ENCODE measurements around the gene ZC3H18. TPM values are rescaled to one million over a fixed set of nuclear protein-coding genes. Genes with fewer than 3 reads are reported as not detected.

Gene ZC3H18
- total and polyA plus RNA-seq, 10 of the 15 experiments (the other 5 are each of a cell fraction or from before 2014, with no cell fraction given) = 1.0 to 58.3 (median 22.4) TPM

DNA sequence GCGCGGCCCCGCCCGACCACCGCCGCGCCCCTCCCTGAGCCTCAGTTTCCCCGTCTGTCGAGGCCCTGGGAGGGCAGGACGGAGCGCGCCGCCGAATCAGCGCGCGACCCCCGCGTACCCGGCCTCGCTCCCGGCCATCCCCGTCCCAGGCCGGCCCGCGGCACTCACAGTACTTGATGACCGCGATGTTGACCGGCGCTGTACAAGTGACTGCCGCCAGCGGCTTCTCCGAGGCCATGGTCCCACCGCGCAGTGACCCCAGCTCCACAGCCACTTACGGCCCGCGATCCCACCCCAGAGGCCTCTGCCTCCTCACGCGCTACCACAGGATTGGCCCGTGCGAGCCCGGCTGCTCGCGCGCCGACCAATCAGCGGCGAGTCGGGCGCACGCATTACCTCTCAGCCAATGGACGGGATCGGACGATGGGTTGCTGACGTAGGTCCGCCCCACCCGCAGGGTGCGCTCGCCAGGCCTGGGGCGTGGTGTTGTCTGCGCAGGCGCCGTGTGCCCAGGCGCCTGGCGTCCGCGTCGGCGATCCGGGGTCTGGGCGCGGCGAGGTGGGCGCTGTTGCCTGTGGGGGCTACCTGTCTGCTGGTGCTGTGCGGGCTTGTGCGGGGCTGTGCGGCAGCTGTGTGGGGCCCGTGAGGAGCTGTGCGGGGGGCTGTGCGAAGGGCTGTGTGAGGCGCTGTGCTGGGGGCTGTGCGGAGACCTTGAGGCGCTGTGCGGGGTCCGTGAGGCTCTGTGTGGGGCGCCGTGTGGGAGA is 92.8 kb downstream of the ZC3H18 start, which contains the start of gene MVD (continued):
- TF ChIP-seq, protein P1, sequence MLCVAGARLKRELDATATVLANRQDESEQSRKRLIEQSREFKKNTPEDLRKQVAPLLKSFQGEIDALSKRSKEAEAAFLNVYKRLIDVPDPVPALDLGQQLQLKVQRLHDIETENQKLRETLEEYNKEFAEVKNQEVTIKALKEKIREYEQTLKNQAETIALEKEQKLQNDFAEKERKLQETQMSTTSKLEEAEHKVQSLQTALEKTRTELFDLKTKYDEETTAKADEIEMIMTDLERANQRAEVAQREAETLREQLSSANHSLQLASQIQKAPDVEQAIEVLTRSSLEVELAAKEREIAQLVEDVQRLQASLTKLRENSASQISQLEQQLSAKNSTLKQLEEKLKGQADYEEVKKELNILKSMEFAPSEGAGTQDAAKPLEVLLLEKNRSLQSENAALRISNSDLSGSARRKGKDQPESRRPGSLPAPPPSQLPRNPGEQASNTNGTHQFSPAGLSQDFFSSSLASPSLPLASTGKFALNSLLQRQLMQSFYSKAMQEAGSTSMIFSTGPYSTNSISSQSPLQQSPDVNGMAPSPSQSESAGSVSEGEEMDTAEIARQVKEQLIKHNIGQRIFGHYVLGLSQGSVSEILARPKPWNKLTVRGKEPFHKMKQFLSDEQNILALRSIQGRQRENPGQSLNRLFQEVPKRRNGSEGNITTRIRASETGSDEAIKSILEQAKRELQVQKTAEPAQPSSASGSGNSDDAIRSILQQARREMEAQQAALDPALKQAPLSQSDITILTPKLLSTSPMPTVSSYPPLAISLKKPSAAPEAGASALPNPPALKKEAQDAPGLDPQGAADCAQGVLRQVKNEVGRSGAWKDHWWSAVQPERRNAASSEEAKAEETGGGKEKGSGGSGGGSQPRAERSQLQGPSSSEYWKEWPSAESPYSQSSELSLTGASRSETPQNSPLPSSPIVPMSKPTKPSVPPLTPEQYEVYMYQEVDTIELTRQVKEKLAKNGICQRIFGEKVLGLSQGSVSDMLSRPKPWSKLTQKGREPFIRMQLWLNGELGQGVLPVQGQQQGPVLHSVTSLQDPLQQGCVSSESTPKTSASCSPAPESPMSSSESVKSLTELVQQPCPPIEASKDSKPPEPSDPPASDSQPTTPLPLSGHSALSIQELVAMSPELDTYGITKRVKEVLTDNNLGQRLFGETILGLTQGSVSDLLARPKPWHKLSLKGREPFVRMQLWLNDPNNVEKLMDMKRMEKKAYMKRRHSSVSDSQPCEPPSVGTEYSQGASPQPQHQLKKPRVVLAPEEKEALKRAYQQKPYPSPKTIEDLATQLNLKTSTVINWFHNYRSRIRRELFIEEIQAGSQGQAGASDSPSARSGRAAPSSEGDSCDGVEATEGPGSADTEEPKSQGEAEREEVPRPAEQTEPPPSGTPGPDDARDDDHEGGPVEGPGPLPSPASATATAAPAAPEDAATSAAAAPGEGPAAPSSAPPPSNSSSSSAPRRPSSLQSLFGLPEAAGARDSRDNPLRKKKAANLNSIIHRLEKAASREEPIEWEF (IDR thresholded peaks at IDR 0.05; ENCODE audit: insufficient replicate concordance, low read depth, low read length) = no peak
- TF ChIP-seq RUNX3 (IDR thresholded peaks at IDR 0.05; ENCODE audit: low read length) = peak; percentile 43

DNA sequence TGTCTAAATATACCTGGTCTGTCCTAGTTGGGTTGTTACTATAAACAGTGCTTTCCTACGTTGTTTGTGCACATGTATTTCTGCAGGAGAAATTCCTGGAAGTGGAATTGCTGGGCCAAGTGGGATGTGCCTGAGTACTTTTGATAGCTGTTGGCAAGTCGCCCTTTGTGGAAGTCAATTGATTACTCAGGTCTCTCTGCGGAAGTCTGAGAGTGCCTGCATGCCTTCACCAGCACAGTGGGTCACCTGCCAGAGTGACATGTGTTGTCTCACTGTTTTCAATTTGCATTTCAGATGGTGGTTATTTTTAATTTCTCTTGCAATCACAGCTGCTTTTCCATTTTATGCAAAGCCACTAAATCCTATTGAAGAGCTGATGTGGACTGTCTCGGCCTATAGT is 94.9 kb downstream of the ZC3H18 start:
- WGBS (ENCODE audit: insufficient coverage, insufficient replicate concordance, low lambda C conversion rate, missing lambda C conversion rate) = 23% methylated on average over 4 of the region's 4 CpGs
- CTCF ChIA-PET = interaction anchor here (0.6 to 2.0 kb wide), 8 partner anchors 15 to 553 kb away, joined by 3 to 12 read pairs (median 4); partner anchors contain the start of gene ZNF778
- Histone ChIP-seq H3K79me2 (ENCODE audit: control insufficient read depth, insufficient read depth, low read length) (peaks cover 30% of the 10 kb centered on the region), H3K27ac (ENCODE audit: control insufficient read depth, insufficient read depth) (no peak overlapping the region), H3K27me3 (replicated peaks in 1 of 2; ENCODE audit: control insufficient read depth in 2 of 2, insufficient read depth in 2 of 2, low read length in 1 of 2) (no peaks in the 10 kb centered on the region), H3K4me3 (no peak overlapping the region), H3K9ac (ENCODE audit: control insufficient read depth, insufficient read depth, low read length) (no peak overlapping the region), H3K4me1 (ENCODE audit: control insufficient read depth, insufficient read depth, low read length) (peaks cover 6% of the 10 kb centered on the region; the same call in 1 of the 2 replicates), H4K20me1 (ENCODE audit: control insufficient read depth, insufficient read depth) (no peaks in the 10 kb centered on the region), H2AFZ (ENCODE audit: control insufficient read depth, low read depth, low read length) (no peak overlapping the region), H3K36me3 (ENCODE audit: control insufficient read depth in 2 of 2, insufficient read depth in 2 of 2, low read length in 1 of 2) (no peaks in the 10 kb centered on the region), H3K4me2 (ENCODE audit: control insufficient read depth, insufficient read depth) (0 out of 2 replicates have a peak overlapping the region, but pooled peaks have one; percentile 32), H3K9me3 (replicated peaks; ENCODE audit: control insufficient read depth, insufficient read depth, low read length) (no peaks in the 10 kb centered on the region)
- FAIRE-seq (no peak), ATAC-seq (no peak), DNase-seq (ENCODE audit: low read depth, low spot score) (no peak)
- BruUV-seq (replicated peaks) = no TSS peak
- POLR2A ChIA-PET = interaction anchor here (0.8 to 2.0 kb wide), 6 partner anchors 16 to 40 kb away, joined by 3 to 15 read pairs (median 6); no protein-coding TSS in a partner anchor
- SMC1A ChIA-PET (ENCODE audit: uncharacterized antibody, unreplicated experiment) = interaction anchor here (0.8 to 1.0 kb wide), 3 partner anchors 9 to 35 kb away, joined by 3 read pairs; no protein-coding TSS in a partner anchor
- TF ChIP-seq NBN (IDR thresholded peaks at IDR 0.05) (no peak), RAD51 (IDR thresholded peaks at IDR 0.05) (no peak), IRF4 (IDR thresholded peaks at IDR 0.05; ENCODE audit: low read depth, low read length) (no peak), ZNF274 (IDR thresholded peaks at IDR 0.05; ENCODE audit: insufficient read depth, insufficient read length) (no peak), IKZF2 (IDR thresholded peaks at IDR 0.05) (no peak), ZNF24 (IDR thresholded peaks at IDR 0.05) (no peak), STAT3 (IDR thresholded peaks at IDR 0.05; ENCODE audit: low read depth, low read length) (no peak)
- TF ChIP-seq, protein P2, sequence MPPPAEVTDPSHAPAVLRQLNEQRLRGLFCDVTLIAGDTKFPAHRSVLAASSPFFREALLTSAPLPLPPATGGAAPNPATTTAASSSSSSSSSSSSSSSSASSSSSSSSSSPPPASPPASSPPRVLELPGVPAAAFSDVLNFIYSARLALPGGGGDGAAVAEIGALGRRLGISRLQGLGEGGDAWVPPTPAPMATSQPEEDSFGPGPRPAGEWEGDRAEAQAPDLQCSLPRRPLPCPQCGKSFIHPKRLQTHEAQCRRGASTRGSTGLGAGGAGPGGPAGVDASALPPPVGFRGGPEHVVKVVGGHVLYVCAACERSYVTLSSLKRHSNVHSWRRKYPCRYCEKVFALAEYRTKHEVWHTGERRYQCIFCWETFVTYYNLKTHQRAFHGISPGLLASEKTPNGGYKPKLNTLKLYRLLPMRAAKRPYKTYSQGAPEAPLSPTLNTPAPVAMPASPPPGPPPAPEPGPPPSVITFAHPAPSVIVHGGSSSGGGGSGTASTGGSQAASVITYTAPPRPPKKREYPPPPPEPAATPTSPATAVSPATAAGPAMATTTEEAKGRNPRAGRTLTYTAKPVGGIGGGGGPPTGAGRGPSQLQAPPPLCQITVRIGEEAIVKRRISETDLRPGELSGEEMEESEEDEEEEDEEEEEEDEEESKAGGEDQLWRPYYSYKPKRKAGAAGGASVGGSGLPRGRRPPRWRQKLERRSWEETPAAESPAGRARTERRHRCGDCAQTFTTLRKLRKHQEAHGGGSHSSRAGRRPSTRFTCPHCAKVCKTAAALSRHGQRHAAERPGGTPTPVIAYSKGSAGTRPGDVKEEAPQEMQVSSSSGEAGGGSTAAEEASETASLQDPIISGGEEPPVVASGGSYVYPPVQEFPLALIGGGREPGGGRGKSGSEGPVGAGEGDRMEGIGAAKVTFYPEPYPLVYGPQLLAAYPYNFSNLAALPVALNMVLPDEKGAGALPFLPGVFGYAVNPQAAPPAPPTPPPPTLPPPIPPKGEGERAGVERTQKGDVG (CRISPR knock-in tag; IDR thresholded peaks at IDR 0.05) = no peak
- TF ChIP-seq, protein P3, sequence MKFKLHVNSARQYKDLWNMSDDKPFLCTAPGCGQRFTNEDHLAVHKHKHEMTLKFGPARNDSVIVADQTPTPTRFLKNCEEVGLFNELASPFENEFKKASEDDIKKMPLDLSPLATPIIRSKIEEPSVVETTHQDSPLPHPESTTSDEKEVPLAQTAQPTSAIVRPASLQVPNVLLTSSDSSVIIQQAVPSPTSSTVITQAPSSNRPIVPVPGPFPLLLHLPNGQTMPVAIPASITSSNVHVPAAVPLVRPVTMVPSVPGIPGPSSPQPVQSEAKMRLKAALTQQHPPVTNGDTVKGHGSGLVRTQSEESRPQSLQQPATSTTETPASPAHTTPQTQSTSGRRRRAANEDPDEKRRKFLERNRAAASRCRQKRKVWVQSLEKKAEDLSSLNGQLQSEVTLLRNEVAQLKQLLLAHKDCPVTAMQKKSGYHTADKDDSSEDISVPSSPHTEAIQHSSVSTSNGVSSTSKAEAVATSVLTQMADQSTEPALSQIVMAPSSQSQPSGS (IDR thresholded peaks at IDR 0.05; ENCODE audit: low read length) = no peak
- in situ Hi-C loops (cut with MboI) (no loop called here), intact Hi-C loops (cut with micrococcal nuclease; ENCODE audit: unreplicated experiment) (no loop called here)
- RAD21 ChIA-PET (ENCODE audit: unreplicated experiment) = interaction anchor here (1.4 kb wide), 1 partner anchor 16 kb away, joined by 5 read pairs; no protein-coding TSS in a partner anchor

Measured in GM12878 (cell line).